C4-2B (cell line): ENCODE results near the gene SNAPC4.

Source experiments
- ZFX ChIP-seq: fragments of 450-650 bp; IDR thresholded peaks from 2 replicates; pipeline ENCODE4 v1.6.1; 2017
- TF ChIP-seq, protein P1 (sequence below): fragments of 450-650 bp; conservative IDR thresholded peaks from 2 replicates; pipeline ENCODE4 v1.5.1; 2017; ENCODE audit warnings: mild to moderate bottlenecking

- TF ChIP-seq, protein P1, sequence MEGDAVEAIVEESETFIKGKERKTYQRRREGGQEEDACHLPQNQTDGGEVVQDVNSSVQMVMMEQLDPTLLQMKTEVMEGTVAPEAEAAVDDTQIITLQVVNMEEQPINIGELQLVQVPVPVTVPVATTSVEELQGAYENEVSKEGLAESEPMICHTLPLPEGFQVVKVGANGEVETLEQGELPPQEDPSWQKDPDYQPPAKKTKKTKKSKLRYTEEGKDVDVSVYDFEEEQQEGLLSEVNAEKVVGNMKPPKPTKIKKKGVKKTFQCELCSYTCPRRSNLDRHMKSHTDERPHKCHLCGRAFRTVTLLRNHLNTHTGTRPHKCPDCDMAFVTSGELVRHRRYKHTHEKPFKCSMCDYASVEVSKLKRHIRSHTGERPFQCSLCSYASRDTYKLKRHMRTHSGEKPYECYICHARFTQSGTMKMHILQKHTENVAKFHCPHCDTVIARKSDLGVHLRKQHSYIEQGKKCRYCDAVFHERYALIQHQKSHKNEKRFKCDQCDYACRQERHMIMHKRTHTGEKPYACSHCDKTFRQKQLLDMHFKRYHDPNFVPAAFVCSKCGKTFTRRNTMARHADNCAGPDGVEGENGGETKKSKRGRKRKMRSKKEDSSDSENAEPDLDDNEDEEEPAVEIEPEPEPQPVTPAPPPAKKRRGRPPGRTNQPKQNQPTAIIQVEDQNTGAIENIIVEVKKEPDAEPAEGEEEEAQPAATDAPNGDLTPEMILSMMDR: no peak
- no peak for TF ChIP-seq ZFX
Measured at GRCh38 chr9:136404801-136405136, 4.8 kb upstream of the SNAPC4 start.
